Mononuclear cell (primary cell): ENCODE measurements around the gene PRRC2A. TPM values are rescaled to one million over a fixed set of nuclear protein-coding genes. Genes with fewer than 3 reads are reported as not detected.

Source experiments
- H3K27me3 ChIP-seq: 2 replicates; pipeline ENCODE4 v1.6.0; 2011; ENCODE audit warnings: low read length, control low read depth; ENCODE audit not compliant: insufficient read depth
- H3K4me1 ChIP-seq: 2 replicates; pipeline ENCODE4 v1.5.1; 2011; ENCODE audit warnings: mild to moderate bottlenecking, low read length, control low read depth; ENCODE audit not compliant: insufficient read depth
- H3K4me3 ChIP-seq: 2 replicates; pipeline ENCODE4 v1.5.1; 2011; ENCODE audit warnings: mild to moderate bottlenecking, low read length, moderate library complexity
- H3K9me3 ChIP-seq: 2 replicates; pipeline ENCODE4 v1.5.1; 2011; ENCODE audit warnings: low read depth, mild to moderate bottlenecking, control low read depth, low read length
- total RNA-seq: library from RNA; depleted of rRNA; stranded (reverse); fragments of >200 nt; gene quantifications from one replicate; pipeline ENCODE4 v1.2.3, GENCODE V29; 2012

PRRC2A gene
- 67.0 TPM for total RNA-seq

GRCh38 chr6:31620586-31621319, at the start of gene PRRC2A:
Gene PRRC2A, plus strand, starts transcription at chr6:31620715. Its CDS starts 2,075 bp downstream, at chr6:31622790.
- Histone ChIP-seq H3K27me3 (no peaks in the 10 kb centered on the region), H3K4me1 (peaks cover 55% of the 10 kb centered on the region), H3K4me3 (peak within 1 kb of the TSS; percentile 77), H3K9me3 (no peaks in the 10 kb centered on the region)

GRCh38 chr6:31572041-31572911, 48.2 kb upstream of the PRRC2A start, which contains the start of gene LTA:
Gene LTA, plus strand, starts transcription at chr6:31572289. Its CDS starts 454 bp downstream, at chr6:31572743.
- H3K4me1 ChIP-seq: peaks cover 96% of the 10 kb centered on the region
- H3K27me3 ChIP-seq: no peaks in the 10 kb centered on the region
- no peaks in the 10 kb centered on the region for H3K9me3 ChIP-seq
- peak within 1 kb of the TSS; percentile 37 for H3K4me3 ChIP-seq

- H3K9me3 ChIP-seq: no peaks in the 10 kb centered on the region
- peaks cover 96% of the 10 kb centered on the region for H3K4me1 ChIP-seq
- H3K27me3 ChIP-seq: no peaks in the 10 kb centered on the region
- H3K4me3 ChIP-seq: no peak overlapping the region
These were observed 47.0 kb upstream of the PRRC2A start for GRCh38 chr6:31573239-31574105.

GRCh38 chr6:31574106-31575061, 46.1 kb upstream of the PRRC2A start:
- Histone ChIP-seq H3K4me1 (peaks cover 96% of the 10 kb centered on the region), H3K9me3 (no peaks in the 10 kb centered on the region), H3K27me3 (no peaks in the 10 kb centered on the region), H3K4me3 (no peak overlapping the region)

- H3K4me1 ChIP-seq: peaks cover 96% of the 10 kb centered on the region
- H3K4me3 ChIP-seq: peak within 1 kb of the TSS; percentile 57
- no peaks in the 10 kb centered on the region for H3K27me3 ChIP-seq
- H3K9me3 ChIP-seq: no peaks in the 10 kb centered on the region
These were observed 45.1 kb upstream of the PRRC2A start, which contains the start of gene TNF for GRCh38 chr6:31575335-31575901. Gene TNF, plus strand, starts transcription at chr6:31575565. Its CDS starts 177 bp downstream, at chr6:31575742.

GRCh38 chr6:31575952-31576685, 44.4 kb upstream of the PRRC2A start:
- H3K27me3 ChIP-seq: no peaks in the 10 kb centered on the region

GRCh38 chr6:31576897-31577578, 43.5 kb upstream of the PRRC2A start:
- Histone ChIP-seq H3K27me3 (no peaks in the 10 kb centered on the region), H3K4me3 (peak overlapping the region; percentile 57), H3K4me1 (peaks cover 87% of the 10 kb centered on the region), H3K9me3 (no peaks in the 10 kb centered on the region)

More at GRCh38 chr6:31575952-31576685, 44.4 kb upstream of the PRRC2A start:
- no peaks in the 10 kb centered on the region for H3K9me3 ChIP-seq
- H3K4me1 ChIP-seq: peaks cover 93% of the 10 kb centered on the region
- peak overlapping the region; percentile 57 for H3K4me3 ChIP-seq

- Histone ChIP-seq H3K27me3 (no peaks in the 10 kb centered on the region), H3K9me3 (no peaks in the 10 kb centered on the region), H3K4me1 (peaks cover 87% of the 10 kb centered on the region), H3K4me3 (peak overlapping the region; percentile 57)
These were observed 42.9 kb upstream of the PRRC2A start for GRCh38 chr6:31577579-31577966.

- Histone ChIP-seq H3K9me3 (no peaks in the 10 kb centered on the region), H3K27me3 (no peaks in the 10 kb centered on the region), H3K4me3 (no peak overlapping the region), H3K4me1 (peaks cover 87% of the 10 kb centered on the region)
These were observed 42.1 kb upstream of the PRRC2A start for GRCh38 chr6:31578184-31579118.

- Histone ChIP-seq H3K9me3 (no peaks in the 10 kb centered on the region), H3K4me1 (peaks cover 87% of the 10 kb centered on the region), H3K4me3 (no peak overlapping the region), H3K27me3 (no peaks in the 10 kb centered on the region)
These were observed 41.4 kb upstream of the PRRC2A start for GRCh38 chr6:31579119-31579505.

- Histone ChIP-seq H3K9me3 (no peaks in the 10 kb centered on the region), H3K4me3 (peak overlapping the region; percentile 85), H3K27me3 (no peaks in the 10 kb centered on the region), H3K4me1 (peaks cover 87% of the 10 kb centered on the region)
These were observed 40.7 kb upstream of the PRRC2A start for GRCh38 chr6:31579546-31580437.
